ENCODE measurements around the gene ADCY1.
"Not testable (repeated sequence)": the region's sequence is repeated elsewhere in the genome, so short reads cannot be mapped to it uniquely, and the experiment has no call there.

Gene ADCY1

GRCh38 chr7:45573661-45574415 lies at the start of gene ADCY1:
ADCY1 (plus strand) TSS chr7:45574368; CDS start chr7:45574544, 176 bp downstream.
- peak; percentile 33 for DNase-seq

GRCh38 chr7:45524445-45524844 lies 49.7 kb upstream of the ADCY1 start:
- DNase-seq: no peak

- DNase-seq: no peak
Measured at GRCh38 chr7:45525057-45525456, 49.1 kb upstream of the ADCY1 start.

- DNase-seq: peak; percentile 22
Measured at GRCh38 chr7:45543473-45543872, 30.7 kb upstream of the ADCY1 start.

GRCh38 chr7:45545105-45545710 lies 29.0 kb upstream of the ADCY1 start:
- DNase-seq: not testable (repeated sequence)

- not testable (repeated sequence) for DNase-seq
Measured at GRCh38 chr7:45548917-45549316, 25.3 kb upstream of the ADCY1 start.

- DNase-seq: peak; percentile 28
Measured at GRCh38 chr7:45563401-45563800, 10.8 kb upstream of the ADCY1 start.

- no peak for DNase-seq
Measured at GRCh38 chr7:45563941-45564461, 10.2 kb upstream of the ADCY1 start.

GRCh38 chr7:45564485-45564884 lies 9.7 kb upstream of the ADCY1 start:
- DNase-seq: peak; percentile 99

- DNase-seq: no peak
Measured at GRCh38 chr7:45564886-45565455, 9.2 kb upstream of the ADCY1 start.

- DNase-seq: no peak
Measured at GRCh38 chr7:45566386-45566785, 7.8 kb upstream of the ADCY1 start.

GRCh38 chr7:45566961-45567360 lies 7.2 kb upstream of the ADCY1 start:
- DNase-seq: no peak

- no peak for DNase-seq
Measured at GRCh38 chr7:45567713-45568112, 6.5 kb upstream of the ADCY1 start.

GRCh38 chr7:45568536-45569289 lies 5.5 kb upstream of the ADCY1 start:
- DNase-seq: no peak

GRCh38 chr7:45569290-45569685 lies 4.9 kb upstream of the ADCY1 start:
- DNase-seq: no peak

- DNase-seq: no peak
Measured at GRCh38 chr7:45570797-45571196, 3.4 kb upstream of the ADCY1 start.

GRCh38 chr7:45573204-45573603 lies 964 bp upstream of the ADCY1 start:
- no peak for DNase-seq

- no peak for DNase-seq
Measured at GRCh38 chr7:45574416-45574668, 174 bp downstream of the ADCY1 start.

- peak; percentile 63 for DNase-seq
Measured at GRCh38 chr7:45574669-45575500, 717 bp downstream of the ADCY1 start.

GRCh38 chr7:45575501-45576248 lies 1.5 kb downstream of the ADCY1 start:
- DNase-seq: peak; percentile 53

- peak; percentile 88 for DNase-seq
Measured at GRCh38 chr7:45576249-45576929, 2.2 kb downstream of the ADCY1 start.
